Measurements from ENCODE around the gene GSPT1. TPM values are rescaled to one million over a fixed set of nuclear protein-coding genes. Genes with fewer than 3 reads are reported as not detected.
A peak's percentile ranks its signal among the peaks of the same experiment; 100 is the strongest.

Gene GSPT1
- total and polyA plus RNA-seq, 2 donors (not counting 1 experiment from before 2014, with no cell fraction given), result 20.6 to 72.6 TPM

DNA sequence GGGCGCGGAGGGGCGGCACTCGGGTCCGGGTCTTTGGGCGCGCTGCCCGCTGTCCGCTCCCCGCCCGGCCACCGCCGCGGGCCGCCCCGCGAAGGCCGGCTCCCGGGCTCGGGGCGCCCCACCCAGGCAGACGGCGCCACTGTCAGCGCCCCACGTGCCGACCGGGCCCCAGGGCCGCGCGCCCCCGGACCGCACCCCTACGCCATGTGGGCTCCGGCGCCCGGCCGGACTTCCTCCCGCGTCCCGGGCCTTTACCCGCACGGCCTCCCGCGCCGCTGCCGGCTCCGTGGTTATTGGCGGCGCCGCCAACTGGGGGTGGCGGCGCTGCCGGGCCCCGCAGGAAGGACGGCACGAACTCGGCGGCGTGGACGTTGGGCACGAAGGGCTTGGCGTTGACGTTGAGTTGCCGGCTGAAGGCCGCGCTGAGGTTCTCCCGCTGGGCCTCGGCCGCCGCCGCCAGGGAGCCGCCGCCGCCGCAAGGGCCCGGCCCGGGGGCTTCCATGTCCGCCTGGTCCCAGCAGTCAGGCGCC is 577 bp downstream of the GSPT1 start:
- Histone ChIP-seq H2AFZ (ENCODE audit: insufficient read depth, low read depth, low read length, poor library complexity, severe bottlenecking) (peak overlapping the region; percentile 82), H3K27ac (ENCODE audit: low read length in 2 of 2) (peak overlapping the region in 1 of 2 donors; percentile 82), H3K4me3 (ENCODE audit: control extremely low read depth in 1 of 5, extremely low read depth in 1 of 5, insufficient read depth in 1 of 5, low read depth in 2 of 5, low read length in 4 of 5) (peak overlapping the region in 4 of 5 experiments; percentile 65 to 78 (median 74)), H3K4me1 (ENCODE audit: control insufficient read depth in 2 of 2, insufficient read depth in 2 of 2, low read length in 2 of 2) (peaks cover 34 to 38% of the 10 kb centered on the region in 2 donors), H3K79me2 (ENCODE audit: control insufficient read depth, insufficient read depth, low read length) (peaks cover 48% of the 10 kb centered on the region), H4K20me1 (ENCODE audit: control insufficient read depth, insufficient read depth, low read length, poor library complexity, severe bottlenecking) (peaks cover 33% of the 10 kb centered on the region), H3K36me3 (replicated peaks in 1 of 2; ENCODE audit: control extremely low read depth in 1 of 2, control insufficient read depth in 1 of 2, extremely low read depth in 1 of 2, insufficient read depth in 2 of 2, low read length in 1 of 2) (no peaks in the 10 kb centered on the region), H3K4me2 (replicated peaks; ENCODE audit: low read depth, low read length, poor library complexity, severe bottlenecking) (peak overlapping the region; percentile 93), H3K9me3 (ENCODE audit: control extremely low read depth in 1 of 3, control insufficient read depth in 2 of 3, insufficient read depth in 1 of 3, low read length in 2 of 3) (no peaks in the 10 kb centered on the region), H3K27me3 (replicated peaks in 1 of 4; ENCODE audit: control extremely low read depth in 1 of 4, control insufficient read depth in 3 of 4, insufficient read depth in 4 of 4, low read length in 3 of 4) (peaks cover 0 to 4% (median 0%) of the 10 kb centered on the region in 4 experiments), H3K9ac (ENCODE audit: low read length) (peak overlapping the region; percentile 76)
- ATAC-seq (ENCODE audit: low read depth) (peak; percentile 4), DNase-seq (no peak)
- peaks cover 10% of the 10 kb centered on the region for H3K27me3 Mint-ChIP-seq
- no peak for TF ChIP-seq EZH2 (IDR thresholded peaks at IDR 0.05; ENCODE audit: borderline replicate concordance, insufficient read depth, low read depth, low read length, poor library complexity, severe bottlenecking)
- TF ChIP-seq, protein P1, sequence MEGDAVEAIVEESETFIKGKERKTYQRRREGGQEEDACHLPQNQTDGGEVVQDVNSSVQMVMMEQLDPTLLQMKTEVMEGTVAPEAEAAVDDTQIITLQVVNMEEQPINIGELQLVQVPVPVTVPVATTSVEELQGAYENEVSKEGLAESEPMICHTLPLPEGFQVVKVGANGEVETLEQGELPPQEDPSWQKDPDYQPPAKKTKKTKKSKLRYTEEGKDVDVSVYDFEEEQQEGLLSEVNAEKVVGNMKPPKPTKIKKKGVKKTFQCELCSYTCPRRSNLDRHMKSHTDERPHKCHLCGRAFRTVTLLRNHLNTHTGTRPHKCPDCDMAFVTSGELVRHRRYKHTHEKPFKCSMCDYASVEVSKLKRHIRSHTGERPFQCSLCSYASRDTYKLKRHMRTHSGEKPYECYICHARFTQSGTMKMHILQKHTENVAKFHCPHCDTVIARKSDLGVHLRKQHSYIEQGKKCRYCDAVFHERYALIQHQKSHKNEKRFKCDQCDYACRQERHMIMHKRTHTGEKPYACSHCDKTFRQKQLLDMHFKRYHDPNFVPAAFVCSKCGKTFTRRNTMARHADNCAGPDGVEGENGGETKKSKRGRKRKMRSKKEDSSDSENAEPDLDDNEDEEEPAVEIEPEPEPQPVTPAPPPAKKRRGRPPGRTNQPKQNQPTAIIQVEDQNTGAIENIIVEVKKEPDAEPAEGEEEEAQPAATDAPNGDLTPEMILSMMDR (IDR thresholded peaks at IDR 0.05), result no peak
- intact Hi-C loops (cut with micrococcal nuclease), result loop anchor here (2.0 to 10.0 kb wide), 2 partner anchors 62 to 660 kb away; partner anchors contain the start of genes SNX29 and SOCS1
- H3K4me1 Mint-ChIP-seq, result peaks cover 39% of the 10 kb centered on the region
- CTCF ChIA-PET, result interaction anchor here (1.6 kb wide), 1 partner anchor 383 kb away, joined by 4 read pairs; no protein-coding TSS in a partner anchor
- peak overlapping the region; percentile 91 for H3K4me3 Mint-ChIP-seq
- WGBS (ENCODE audit: insufficient coverage), result under 1% methylated on average over 79 of the region's 79 CpGs
- no peaks in the 10 kb centered on the region for H3K9me3 Mint-ChIP-seq (ENCODE audit: insufficient read depth)
- POLR2A ChIA-PET, result interaction anchor here (1.1 kb wide), 1 partner anchor 153 kb away, joined by 3 read pairs; no protein-coding TSS in a partner anchor
- H3K27ac Mint-ChIP-seq, result peak overlapping the region; percentile 95

Measured in B cell (primary cell).